Astrocyte (in vitro differentiated cells and primary cell): ENCODE results near the gene C2orf76. TPM values are rescaled to one million over a fixed set of nuclear protein-coding genes. Genes with fewer than 3 reads are reported as not detected.

Experiments used
- DNase-seq: peaks from one replicate; pipeline ENCODE4 v3.0.0-alpha.2; 2010; ENCODE audit warnings: low read depth
- FAIRE-seq: peaks from 2 replicates; lab custom pipeline; 2011; peaks lifted over from hg19 to GRCh38; lab: Jason Lieb, UNC
- H2AFZ ChIP-seq: 2 replicates; pipeline ENCODE4 v1.6.0; 2012; ENCODE audit warnings: low read depth, low read length, inconsistent platforms
- H3K27ac ChIP-seq: 2 replicates; pipeline ENCODE4 v1.5.1; 2011; ENCODE audit warnings: low read depth, low read length, inconsistent platforms
- H3K27me3 ChIP-seq: 2 replicates; pipeline ENCODE4 v1.6.0; 2011; ENCODE audit warnings: low read length, inconsistent platforms; ENCODE audit not compliant: insufficient read depth
- H3K36me3 ChIP-seq: 2 replicates; pipeline ENCODE4 v1.5.1; 2011; ENCODE audit warnings: low read length, inconsistent platforms; ENCODE audit not compliant: insufficient read depth
- H3K4me1 ChIP-seq: 2 replicates; pipeline ENCODE4 v1.5.1; 2011; ENCODE audit warnings: low read length, inconsistent platforms; ENCODE audit not compliant: insufficient read depth
- H3K4me2 ChIP-seq: 2 replicates; pipeline ENCODE4 v1.6.0; 2012; ENCODE audit warnings: low read length, inconsistent platforms
- H3K4me3 ChIP-seq: 2 replicates; pipeline ENCODE4 v1.5.1; 2011; ENCODE audit warnings: low read depth, mild to moderate bottlenecking, low read length, inconsistent platforms; ENCODE audit not compliant: insufficient read depth
- H3K79me2 ChIP-seq: 2 replicates; pipeline ENCODE4 v1.6.0; 2012; ENCODE audit warnings: mild to moderate bottlenecking, low read length, inconsistent platforms; ENCODE audit not compliant: insufficient read depth
- H3K9ac ChIP-seq: 2 replicates; pipeline ENCODE4 v1.6.0; 2012; ENCODE audit warnings: mild to moderate bottlenecking, low read length, inconsistent platforms
- H3K9me3 ChIP-seq: 2 replicates; pipeline ENCODE4 v1.5.1; 2012; ENCODE audit warnings: low read depth, mild to moderate bottlenecking, low read length, inconsistent platforms; ENCODE audit not compliant: insufficient read depth
- H4K20me1 ChIP-seq: 2 replicates; pipeline ENCODE4 v1.6.0; 2012; ENCODE audit warnings: low read length, inconsistent platforms; ENCODE audit not compliant: insufficient read depth
- H3K27ac Mint-ChIP-seq: one replicate; pipeline ENCODE4 v1.8.0; 2021; ENCODE audit warnings: mild to moderate bottlenecking, mixed read lengths; ENCODE audit not compliant: unreplicated experiment
- H3K27me3 Mint-ChIP-seq: one replicate; pipeline ENCODE4 v1.8.0; 2021; ENCODE audit warnings: low read depth, mixed read lengths; ENCODE audit not compliant: unreplicated experiment
- H3K36me3 Mint-ChIP-seq: one replicate; pipeline ENCODE4 v1.8.0; 2021; ENCODE audit warnings: low read depth, mixed read lengths; ENCODE audit not compliant: unreplicated experiment
- H3K4me1 Mint-ChIP-seq: one replicate; pipeline ENCODE4 v1.8.0; 2021; ENCODE audit warnings: low read depth, mixed read lengths; ENCODE audit not compliant: unreplicated experiment
- H3K4me3 Mint-ChIP-seq: one replicate; pipeline ENCODE4 v1.8.0; 2021; ENCODE audit warnings: mild to moderate bottlenecking, moderate library complexity, mixed read lengths; ENCODE audit not compliant: unreplicated experiment
- H3K9me3 Mint-ChIP-seq: one replicate; pipeline ENCODE4 v1.8.0; 2021; ENCODE audit warnings: mild to moderate bottlenecking, mixed read lengths; ENCODE audit not compliant: unreplicated experiment
- CTCF ChIP-seq: IDR thresholded peaks from 2 replicates; pipeline ENCODE4 v1.5.1; 2011; ENCODE audit warnings: low read depth, mild to moderate bottlenecking, inconsistent platforms, low read length, moderate library complexity; ENCODE audit not compliant: insufficient read depth
- EZH2 ChIP-seq: IDR thresholded peaks from 2 replicates; pipeline ENCODE4 v1.6.1; 2012; ENCODE audit warnings: mild to moderate bottlenecking, low read length, inconsistent platforms; ENCODE audit not compliant: insufficient read depth
- total RNA-seq: library from RNA; stranded (reverse); gene quantifications from 2 replicates; pipeline ENCODE4 v1.2.1, GENCODE V29; 2021

Gene C2orf76
- total RNA-seq, 1 donor from 2014 or later = 9.2 TPM

GRCh38 chr2:119265693-119266066 is 101.0 kb downstream of the C2orf76 start:
- peaks cover 6% of the 10 kb centered on the region for H3K27me3 Mint-ChIP-seq
- DNase-seq = no peak
- TF ChIP-seq EZH2 = no peak
- no peak for TF ChIP-seq CTCF
- Histone ChIP-seq H3K36me3 (no peaks in the 10 kb centered on the region), H3K4me3 (no peak overlapping the region), H3K79me2 (no peaks in the 10 kb centered on the region), H3K9ac (no peak overlapping the region), H3K4me2 (no peak overlapping the region), H3K4me1 (no peaks in the 10 kb centered on the region), H3K9me3 (no peaks in the 10 kb centered on the region), H3K27me3 (no peaks in the 10 kb centered on the region), H4K20me1 (no peaks in the 10 kb centered on the region), H2AFZ (no peak overlapping the region), H3K27ac (no peak overlapping the region)
- no peak overlapping the region for H3K27ac Mint-ChIP-seq
- FAIRE-seq = no peak
- H3K4me3 Mint-ChIP-seq = no peak overlapping the region
- H3K4me1 Mint-ChIP-seq = peaks cover 13% of the 10 kb centered on the region
- H3K9me3 Mint-ChIP-seq = peaks cover 1% of the 10 kb centered on the region
- H3K36me3 Mint-ChIP-seq = peaks cover 22% of the 10 kb centered on the region

- H3K27me3 ChIP-seq = no peaks in the 10 kb centered on the region
- H3K36me3 Mint-ChIP-seq = peaks cover 22% of the 10 kb centered on the region
- no peaks in the 10 kb centered on the region for H3K9me3 Mint-ChIP-seq
- no peak overlapping the region for H3K4me2 ChIP-seq
- H3K4me1 Mint-ChIP-seq = peaks cover 16% of the 10 kb centered on the region
- no peaks in the 10 kb centered on the region for H3K79me2 ChIP-seq
- TF ChIP-seq EZH2 (no peak), CTCF (peak; percentile 75)
- no peak overlapping the region for H2AFZ ChIP-seq
- no peaks in the 10 kb centered on the region for H3K9me3 ChIP-seq
- H3K27me3 Mint-ChIP-seq = peaks cover 6% of the 10 kb centered on the region
- no peak overlapping the region for H3K27ac Mint-ChIP-seq
- no peaks in the 10 kb centered on the region for H4K20me1 ChIP-seq
- FAIRE-seq (no peak), DNase-seq (no peak)
- no peak overlapping the region for H3K4me3 Mint-ChIP-seq
- H3K4me1 ChIP-seq = no peaks in the 10 kb centered on the region
- H3K9ac ChIP-seq = no peak overlapping the region
- no peak overlapping the region for H3K4me3 ChIP-seq
- H3K27ac ChIP-seq = no peak overlapping the region
- H3K36me3 ChIP-seq = no peaks in the 10 kb centered on the region
These were observed 101.6 kb downstream of the C2orf76 start for GRCh38 chr2:119264781-119265692.

DNA sequence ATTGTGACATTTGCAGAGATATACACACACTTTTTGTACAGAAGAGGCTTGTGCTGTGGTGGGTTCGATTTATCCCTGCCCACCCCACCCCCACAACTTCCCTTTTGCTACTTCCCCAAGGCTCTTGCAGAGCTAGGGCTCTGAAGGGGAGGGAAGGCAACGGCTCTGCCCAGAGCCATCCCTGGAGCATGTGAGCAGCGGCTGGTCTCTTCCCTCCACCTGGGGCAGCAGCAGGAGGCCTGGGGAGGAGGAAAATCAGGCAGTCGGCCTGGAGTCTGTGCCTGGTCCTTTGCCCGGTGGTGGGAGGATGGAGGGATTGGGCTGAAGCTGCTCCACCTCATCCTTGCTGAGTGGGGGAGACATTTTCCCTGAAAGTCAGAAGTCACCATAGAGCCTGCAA is 103.0 kb downstream of the C2orf76 start:
- no peaks in the 10 kb centered on the region for H3K36me3 ChIP-seq
- H3K9ac ChIP-seq = no peak overlapping the region
- H4K20me1 ChIP-seq = no peaks in the 10 kb centered on the region
- Mint-ChIP-seq H3K27me3 (peaks cover 4% of the 10 kb centered on the region), H3K4me1 (peaks cover 21% of the 10 kb centered on the region), H3K4me3 (no peak overlapping the region), H3K27ac (no peak overlapping the region), H3K36me3 (peaks cover 20% of the 10 kb centered on the region), H3K9me3 (no peaks in the 10 kb centered on the region)
- H3K4me2 ChIP-seq = no peak overlapping the region
- TF ChIP-seq CTCF = no peak
- TF ChIP-seq EZH2 = no peak
- no peaks in the 10 kb centered on the region for H3K27me3 ChIP-seq
- no peak overlapping the region for H3K27ac ChIP-seq
- H3K79me2 ChIP-seq = no peaks in the 10 kb centered on the region
- no peaks in the 10 kb centered on the region for H3K9me3 ChIP-seq
- peaks cover 7% of the 10 kb centered on the region for H3K4me1 ChIP-seq
- H3K4me3 ChIP-seq = no peak overlapping the region
- no peak for FAIRE-seq
- no peak for DNase-seq
- H2AFZ ChIP-seq = no peak overlapping the region
